MG63 (cell line): ENCODE data around the gene NFILZ. TPM values are rescaled to one million over a fixed set of nuclear protein-coding genes. Genes with fewer than 3 reads are reported as not detected.
A peak's percentile ranks its signal among the peaks of the same experiment; 100 is the strongest.

ENCODE experiments used
- DNase-seq: peaks from one replicate; pipeline ENCODE4 v3.0.0-alpha.2; 2020
- H3K27me3 ChIP-seq: fragments of 250-450 bp; sonication (Bioruptor Pico); 2 replicates; pipeline ENCODE4 v1.5.1; 2020; ENCODE audit warnings: mild to moderate bottlenecking, moderate library complexity
- H3K36me3 ChIP-seq: fragments of 250-450 bp; sonication (Bioruptor Pico); 2 replicates; pipeline ENCODE4 v1.5.1; 2020; ENCODE audit warnings: mild to moderate bottlenecking, moderate library complexity
- H3K4me3 ChIP-seq: fragments of 250-450 bp; sonication (Bioruptor Pico); 2 replicates; pipeline ENCODE4 v1.5.1; 2020; ENCODE audit warnings: mild to moderate bottlenecking, moderate library complexity
- H3K9me3 ChIP-seq: fragments of 250-450 bp; sonication (Bioruptor Pico); 2 replicates; pipeline ENCODE4 v1.5.1; 2020; ENCODE audit warnings: mild to moderate bottlenecking, moderate library complexity
- total RNA-seq: library from RNA; depleted of rRNA; stranded (reverse); fragments of >200 nt; shearing (Covaris generic); gene quantifications from 2 replicates; pipeline ENCODE4 v1.2.3, GENCODE V29; 2014; ENCODE audit warnings: low replicate concordance; rRNA removed

The NFILZ gene
- total RNA-seq, 1 experiment from 2014 or later, result not detected

DNA sequence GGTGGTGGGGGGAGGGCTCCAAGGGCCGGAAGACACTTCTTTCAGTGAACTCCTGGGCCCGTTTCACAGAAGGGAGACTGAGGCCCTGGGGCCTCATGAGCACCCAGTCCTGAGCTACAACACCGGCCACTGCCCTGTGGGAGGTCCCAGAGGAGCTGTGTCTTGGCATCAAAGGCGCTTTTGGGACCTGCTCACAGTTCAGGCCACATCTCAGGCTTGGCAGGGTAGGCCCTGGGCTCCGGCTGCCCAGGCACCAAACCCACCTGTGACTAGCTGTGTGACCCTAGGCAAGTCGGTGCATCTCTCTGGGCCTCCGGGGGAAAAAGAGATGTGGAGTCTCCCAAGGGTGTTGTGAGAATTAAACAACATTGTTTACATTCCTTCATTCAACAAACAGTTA, 29.5 kb downstream of the NFILZ start:
- Histone ChIP-seq H3K36me3 (no peaks in the 10 kb centered on the region), H3K9me3 (no peaks in the 10 kb centered on the region), H3K27me3 (peaks cover 29% of the 10 kb centered on the region), H3K4me3 (no peak overlapping the region)
- DNase-seq, result no peak

DNA sequence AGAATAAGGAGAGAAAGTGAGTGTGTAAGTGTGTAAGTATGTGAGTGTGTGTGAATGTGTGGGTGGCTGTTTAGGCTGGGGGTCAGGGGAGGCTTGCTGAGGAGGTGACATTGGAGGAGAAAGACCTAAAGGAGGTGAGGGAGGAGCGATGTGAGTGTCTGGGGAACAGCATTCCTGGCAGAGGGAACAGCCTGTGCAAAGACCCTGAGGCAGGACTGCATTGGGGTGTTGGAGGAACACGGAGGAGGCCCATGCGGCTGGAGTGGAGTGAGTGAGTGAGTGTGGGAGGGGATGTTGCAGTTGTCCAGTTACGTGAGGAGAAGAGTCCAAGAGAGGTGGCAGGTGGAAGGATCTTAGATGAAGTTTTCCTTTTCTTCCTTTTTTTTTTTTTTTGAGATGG, 31.8 kb downstream of the NFILZ start:
- no peak for DNase-seq
- H3K36me3 ChIP-seq, result no peaks in the 10 kb centered on the region
- no peak overlapping the region for H3K4me3 ChIP-seq
- H3K27me3 ChIP-seq, result peaks cover 31% of the 10 kb centered on the region
- H3K9me3 ChIP-seq, result no peaks in the 10 kb centered on the region

DNA sequence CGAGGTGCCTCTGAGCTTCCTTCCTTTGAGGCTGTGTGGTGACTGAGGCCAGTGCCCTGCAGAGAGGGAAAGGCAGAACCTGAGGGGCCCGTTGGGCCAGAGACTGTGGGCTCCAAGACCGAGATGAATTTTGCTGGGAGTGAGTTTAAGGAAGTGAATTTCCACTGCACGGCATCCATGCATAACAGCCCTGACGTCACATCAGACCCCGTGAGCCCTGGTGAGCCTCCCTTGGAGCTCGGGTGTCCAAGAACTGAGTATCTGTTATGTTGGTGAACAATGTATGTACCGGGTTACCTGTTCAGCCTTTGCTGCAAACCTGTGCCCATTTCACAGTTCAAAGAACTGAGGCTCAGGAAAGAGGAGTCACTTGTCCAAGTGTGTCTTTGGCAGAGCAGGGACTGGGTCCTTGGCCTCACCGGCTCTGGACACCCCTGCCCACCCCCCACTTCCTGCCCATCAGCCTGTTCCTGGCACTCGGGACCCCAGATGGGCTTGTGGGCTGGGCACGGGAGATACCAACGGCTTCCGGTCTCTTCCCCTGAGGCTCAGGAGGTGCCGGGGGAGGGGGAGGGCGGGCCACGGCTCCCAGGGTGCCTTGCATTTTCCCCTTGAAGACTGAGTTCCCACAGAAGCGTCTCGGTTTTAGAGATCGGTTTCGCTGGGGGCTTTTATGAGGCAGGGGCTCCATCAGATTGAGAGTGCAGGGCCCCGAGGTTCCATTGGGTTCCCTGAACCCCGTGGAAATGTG, 33.7 kb downstream of the NFILZ start:
- no peak overlapping the region for H3K4me3 ChIP-seq
- no peaks in the 10 kb centered on the region for H3K9me3 ChIP-seq
- peaks cover 19% of the 10 kb centered on the region for H3K27me3 ChIP-seq
- DNase-seq, result peak; percentile 40
- H3K36me3 ChIP-seq, result no peaks in the 10 kb centered on the region

DNA sequence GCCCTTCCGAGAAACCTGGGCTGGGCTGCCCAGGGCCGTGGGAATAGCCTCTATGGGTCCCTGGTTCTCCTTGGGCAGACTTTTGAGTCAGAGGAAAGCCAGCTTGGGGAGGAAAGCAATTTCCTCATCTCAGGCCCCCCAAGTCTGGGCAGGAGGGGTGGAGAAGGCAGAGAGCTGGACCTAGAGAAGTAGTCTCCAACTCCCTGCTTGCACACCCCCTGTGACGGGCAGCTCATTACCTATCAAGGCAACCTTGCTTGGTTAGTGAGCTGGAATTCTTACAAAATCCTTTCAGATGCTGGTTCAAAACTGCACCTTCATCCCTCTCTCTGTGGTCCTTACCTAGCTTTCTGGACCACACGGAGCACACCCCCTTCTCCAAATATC, 34.2 kb downstream of the NFILZ start:
- Histone ChIP-seq H3K4me3 (no peak overlapping the region), H3K27me3 (peaks cover 21% of the 10 kb centered on the region), H3K9me3 (no peaks in the 10 kb centered on the region), H3K36me3 (no peaks in the 10 kb centered on the region)
- no peak for DNase-seq

DNA sequence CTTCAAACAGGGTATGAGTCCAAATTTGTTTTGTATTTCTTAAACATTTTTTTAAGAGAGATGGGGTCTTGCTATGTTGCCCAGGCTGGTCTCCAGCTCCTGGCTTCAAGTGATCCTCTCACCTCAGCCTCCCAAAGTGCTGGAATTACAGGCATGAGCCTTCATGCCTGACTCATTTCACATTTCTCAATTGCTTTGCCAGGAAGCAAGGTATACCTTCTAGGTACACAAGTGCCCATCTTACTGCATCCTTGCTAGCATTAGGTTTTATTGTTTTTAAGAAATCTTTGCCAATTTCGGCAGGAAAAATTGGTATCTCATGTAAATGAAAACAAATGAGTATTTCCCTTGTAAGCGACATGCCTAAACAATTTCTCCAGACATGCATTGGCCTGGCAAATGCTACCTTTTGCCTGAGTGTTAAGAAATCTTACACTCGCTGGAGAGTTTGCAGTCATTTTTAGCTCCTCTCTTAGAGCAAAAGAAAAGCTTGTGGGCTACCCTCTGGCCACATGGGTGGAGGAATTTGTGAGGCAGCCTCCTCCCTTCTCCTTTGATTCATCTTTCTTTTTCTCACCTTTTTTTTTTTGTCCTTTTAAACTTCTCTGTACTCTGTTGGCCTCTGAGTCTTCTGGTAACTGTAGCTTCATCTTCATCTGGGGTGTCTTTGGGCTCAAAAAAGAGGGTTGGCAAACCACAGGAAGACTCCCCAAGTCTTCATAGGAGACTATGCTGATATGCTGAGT, 35.2 kb downstream of the NFILZ start:
- H3K27me3 ChIP-seq, result peaks cover 24% of the 10 kb centered on the region
- DNase-seq, result no peak
- no peaks in the 10 kb centered on the region for H3K9me3 ChIP-seq
- no peaks in the 10 kb centered on the region for H3K36me3 ChIP-seq
- H3K4me3 ChIP-seq, result no peak overlapping the region

DNA sequence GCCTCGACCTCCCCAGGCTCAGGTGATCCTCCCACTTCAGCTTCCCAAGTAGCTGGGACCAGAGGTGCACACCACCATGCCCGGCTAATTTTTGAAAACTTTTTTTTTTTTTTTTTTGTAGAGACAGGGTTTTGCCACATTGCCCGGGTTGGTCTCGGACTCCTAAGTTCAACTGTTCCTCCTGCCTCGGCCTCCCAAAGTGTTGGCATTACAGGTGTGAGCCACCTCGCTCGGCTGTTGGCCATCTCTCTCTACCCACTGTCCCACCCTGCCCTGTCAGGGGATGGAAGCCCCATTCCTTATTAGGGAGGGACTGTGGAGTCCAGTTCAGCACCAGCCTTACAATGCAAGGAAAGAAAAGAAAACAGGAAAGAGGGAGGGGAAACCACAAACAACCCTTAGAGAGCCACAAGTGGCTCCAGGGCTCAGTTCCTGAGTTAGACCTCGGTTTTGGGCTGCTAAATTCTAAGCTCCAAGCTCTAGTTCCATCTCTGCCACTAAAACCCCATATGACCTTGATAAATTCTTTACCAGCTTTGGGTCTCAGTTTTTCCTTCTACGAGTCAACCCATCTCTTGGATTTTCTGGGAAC, 36.5 kb downstream of the NFILZ start:
- no peaks in the 10 kb centered on the region for H3K36me3 ChIP-seq
- H3K9me3 ChIP-seq, result no peaks in the 10 kb centered on the region
- no peak overlapping the region for H3K4me3 ChIP-seq
- no peak for DNase-seq
- peaks cover 27% of the 10 kb centered on the region for H3K27me3 ChIP-seq

DNA sequence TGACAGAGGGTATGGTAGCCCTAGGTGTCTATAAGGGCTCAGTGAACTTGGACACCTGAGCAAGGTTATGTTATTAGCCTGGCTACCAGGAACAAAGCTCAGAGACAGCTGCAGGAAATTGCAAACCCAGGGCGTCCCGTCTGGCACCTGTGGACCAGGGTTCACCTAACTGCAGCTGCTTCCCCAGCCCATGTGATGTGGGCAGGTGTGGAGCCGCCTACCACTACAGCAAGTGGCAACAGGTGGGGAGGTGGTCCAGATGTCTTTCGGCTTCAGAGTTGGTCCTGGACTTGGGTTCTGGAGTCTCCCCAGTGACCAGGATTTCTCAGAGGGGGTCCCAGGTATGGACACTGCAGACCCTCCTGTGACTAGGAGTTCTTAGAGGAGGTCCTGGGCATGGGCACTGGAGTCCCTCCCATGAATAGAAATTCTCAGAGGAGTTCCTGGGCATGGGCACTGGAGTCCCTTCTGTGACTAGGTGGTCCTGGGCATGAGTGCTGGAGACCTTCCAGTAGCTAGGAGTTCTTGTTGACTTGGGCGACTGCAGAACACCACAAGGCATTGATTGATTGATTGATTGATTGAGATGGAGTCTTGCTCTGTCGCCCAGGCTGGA, 43.0 kb downstream of the NFILZ start:
- Histone ChIP-seq H3K36me3 (no peaks in the 10 kb centered on the region), H3K27me3 (peaks cover 29% of the 10 kb centered on the region), H3K4me3 (no peak overlapping the region), H3K9me3 (no peaks in the 10 kb centered on the region)
- no peak for DNase-seq

DNA sequence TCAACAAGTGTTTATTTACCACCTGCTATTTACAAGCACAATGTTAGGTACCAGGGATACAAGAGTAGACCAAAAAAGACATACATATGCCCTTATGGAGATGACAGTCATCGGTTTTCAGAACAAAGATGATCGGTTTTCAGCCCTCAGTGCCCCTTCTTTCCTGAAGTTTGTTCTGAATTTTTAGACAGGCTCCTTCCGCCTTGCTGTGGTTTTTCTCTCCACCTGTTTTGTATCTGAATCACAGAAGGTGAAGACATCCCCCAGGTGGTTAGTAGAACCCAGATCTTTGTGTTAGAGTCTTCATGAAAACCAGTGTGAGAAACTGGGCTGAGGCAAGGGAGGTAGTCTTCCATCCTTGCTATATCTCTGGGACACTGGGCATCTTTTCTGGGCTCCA, 44.6 kb downstream of the NFILZ start:
- H3K4me3 ChIP-seq, result no peak overlapping the region
- no peaks in the 10 kb centered on the region for H3K36me3 ChIP-seq
- peaks cover 25% of the 10 kb centered on the region for H3K27me3 ChIP-seq
- no peak for DNase-seq
- H3K9me3 ChIP-seq, result no peaks in the 10 kb centered on the region

DNA sequence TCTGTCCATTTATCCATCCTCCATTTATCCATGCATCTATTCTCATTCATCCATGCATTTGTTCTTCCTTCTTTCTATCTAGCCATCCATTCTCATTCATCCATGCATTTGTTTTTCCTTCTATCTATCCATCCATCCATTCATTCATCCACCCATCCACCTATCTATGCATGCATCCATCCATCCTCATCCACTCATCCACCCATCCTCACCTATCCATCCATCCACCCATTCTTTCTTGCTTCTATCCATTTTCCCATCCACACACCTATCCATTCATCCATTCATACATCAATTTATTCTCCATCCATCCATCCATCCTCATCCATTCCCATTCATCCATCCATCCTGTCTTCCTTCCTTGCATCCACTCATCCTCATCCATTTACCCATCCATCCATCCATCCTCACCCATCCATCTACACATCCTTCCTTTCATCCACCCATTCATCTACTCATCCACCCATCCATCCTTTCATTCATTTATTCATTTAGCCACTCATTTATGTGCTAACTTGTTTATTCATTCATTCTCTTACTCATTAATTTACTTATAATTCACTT, 47.9 kb downstream of the NFILZ start:
- DNase-seq, result no peak
- Histone ChIP-seq H3K9me3 (no peaks in the 10 kb centered on the region), H3K4me3 (no peak overlapping the region), H3K27me3 (peaks cover 12% of the 10 kb centered on the region), H3K36me3 (no peaks in the 10 kb centered on the region)

Other genes with a start within 250 kb of the NFILZ start
- 17.0 and 39.8 TPM in 2 replicates for gene RAB11B, start 240.3 kb upstream of the NFILZ start, total RNA-seq
- 60.2 and 89.4 TPM in 2 replicates for gene MARCHF2, start 217.3 kb upstream of the NFILZ start, total RNA-seq
- 95.3 and 126 TPM in 2 replicates for gene HNRNPM, start 185.7 kb upstream of the NFILZ start, total RNA-seq
- not detected in 2 replicates for gene PRAM1, start 128.0 kb upstream of the NFILZ start, total RNA-seq
- gene ZNF414, start 116.5 kb upstream of the NFILZ start, total RNA-seq, result 0.86 and 2.0 TPM in 2 replicates
- not detected in 2 replicates for gene MYO1F, start 53.2 kb upstream of the NFILZ start, total RNA-seq
- 4.7 and 17.0 TPM in 2 replicates for gene ADAMTS10, start 19.9 kb upstream of the NFILZ start, total RNA-seq
- not detected in 2 replicates for gene ACTL9, start 68.2 kb downstream of the NFILZ start, total RNA-seq
- not detected in 2 replicates for gene OR2Z1, start 91.0 kb downstream of the NFILZ start, total RNA-seq
- 25.5 and 30.4 TPM in 2 replicates for gene ZNF558, start 201.7 kb downstream of the NFILZ start, total RNA-seq
- not detected in 2 replicates for gene MBD3L1, start 201.7 kb downstream of the NFILZ start, total RNA-seq